ENCODE data around the gene EDN2.

The EDN2 gene

GRCh38 chr1:41485605-41486004 lies 1.1 kb upstream of the EDN2 start:
- DNase-seq: no peak

GRCh38 chr1:41483960-41484401 lies 502 bp downstream of the EDN2 start:
- DNase-seq: no peak

- DNase-seq: no peak
Observed at GRCh38 chr1:41483001-41483850, 1.3 kb downstream of the EDN2 start.

- peak in 3 of 56 donors; percentile 17 to 37 (median 21) for DNase-seq
Observed at GRCh38 chr1:41482001-41482765, 2.3 kb downstream of the EDN2 start.

GRCh38 chr1:41481109-41481775 lies 3.2 kb downstream of the EDN2 start:
- DNase-seq: no peak

GRCh38 chr1:41480204-41481108 lies 4.0 kb downstream of the EDN2 start:
- DNase-seq: no peak

- DNase-seq: no peak
Observed at GRCh38 chr1:41479808-41480160, 4.7 kb downstream of the EDN2 start.

GRCh38 chr1:41479000-41479807 lies 5.3 kb downstream of the EDN2 start:
- DNase-seq: peak in 17 of 56 donors; percentile 10 to 53 (median 32)

GRCh38 chr1:41478118-41478748 lies 6.2 kb downstream of the EDN2 start:
- no peak for DNase-seq

- no peak for DNase-seq
Observed at GRCh38 chr1:41476807-41477361, 7.6 kb downstream of the EDN2 start.

- no peak for DNase-seq
Observed at GRCh38 chr1:41475859-41476567, 8.5 kb downstream of the EDN2 start.

GRCh38 chr1:41475346-41475745 lies 9.1 kb downstream of the EDN2 start:
- DNase-seq: no peak

GRCh38 chr1:41474490-41475271 lies 9.8 kb downstream of the EDN2 start:
- peak in 49 of 56 donors; percentile 19 to 83 (median 48) for DNase-seq

GRCh38 chr1:41473738-41474362 lies 10.6 kb downstream of the EDN2 start:
- no peak for DNase-seq

GRCh38 chr1:41471658-41472057 lies 12.8 kb downstream of the EDN2 start:
- DNase-seq: no peak

GRCh38 chr1:41469706-41470105 lies 14.8 kb downstream of the EDN2 start:
- DNase-seq: no peak

- DNase-seq: no peak
Observed at GRCh38 chr1:41468122-41468762, 16.2 kb downstream of the EDN2 start.
